SJSA1 (cell line): ENCODE results near the gene EPB41L5. TPM values are rescaled to one million over a fixed set of nuclear protein-coding genes. Genes with fewer than 3 reads are reported as not detected.
"Not testable (repeated sequence)": the region's sequence is repeated elsewhere in the genome, so short reads cannot be mapped to it uniquely, and the experiment has no call there.

Experiments used
- DNase-seq, 2 experiments: peaks; one replicate each; pipeline ENCODE4 v3.0.0-alpha.2; 2015 to 2020; ENCODE audit warnings: low spot score in 2 of 2, low read depth in 1 of 2
- H3K27ac ChIP-seq: fragments of 250-450 bp; sonication (Bioruptor Pico); 2 replicates; pipeline ENCODE4 v1.5.1; 2020; ENCODE audit warnings: mild to moderate bottlenecking, moderate library complexity
- H3K27me3 ChIP-seq: fragments of 250-450 bp; sonication (Bioruptor Pico); replicated peaks from 2 replicates; pipeline ENCODE4 v1.5.1; 2020; ENCODE audit warnings: mild to moderate bottlenecking, moderate library complexity
- H3K36me3 ChIP-seq: fragments of 250-450 bp; sonication (Bioruptor Pico); 2 replicates; pipeline ENCODE4 v1.5.1; 2020; ENCODE audit warnings: mild to moderate bottlenecking
- H3K4me1 ChIP-seq: fragments of 250-450 bp; sonication (Bioruptor Pico); replicated peaks from 2 replicates; pipeline ENCODE4 v1.6.1; 2021; ENCODE audit warnings: mild to moderate bottlenecking
- H3K4me3 ChIP-seq: fragments of 250-450 bp; sonication (Bioruptor Pico); 2 replicates; pipeline ENCODE4 v1.5.1; 2020; ENCODE audit warnings: mild to moderate bottlenecking
- H3K9me3 ChIP-seq: fragments of 250-450 bp; sonication (Bioruptor Pico); replicated peaks from 2 replicates; pipeline ENCODE4 v1.5.1; 2020; ENCODE audit warnings: mild to moderate bottlenecking
- total RNA-seq: library from RNA; depleted of rRNA; stranded (reverse); fragments of >200 nt; shearing (Covaris generic); gene quantifications from 2 replicates; pipeline ENCODE4 v1.2.3, GENCODE V29; 2014

EPB41L5 gene
- total RNA-seq, 1 experiment from 2014 or later = 9.7 TPM

GRCh38 chr2:120182019-120182560, 169.2 kb downstream of the EPB41L5 start:
- Histone ChIP-seq H3K36me3 (no peaks in the 10 kb centered on the region), H3K4me1 (no peaks in the 10 kb centered on the region), H3K27me3 (no peaks in the 10 kb centered on the region), H3K27ac (no peak overlapping the region), H3K4me3 (no peak overlapping the region), H3K9me3 (no peaks in the 10 kb centered on the region)
- DNase-seq = no peak

- Histone ChIP-seq H3K27me3 (no peaks in the 10 kb centered on the region; the same call in 1 of the 2 replicates), H3K9me3 (0 out of 2 replicates have a peak, but pooled peaks cover 2% of the 10 kb centered on the region), H3K27ac (no peak overlapping the region), H3K4me1 (no peaks in the 10 kb centered on the region), H3K4me3 (no peak overlapping the region), H3K36me3 (no peaks in the 10 kb centered on the region)
- DNase-seq = no peak
These were observed 176.3 kb downstream of the EPB41L5 start for GRCh38 chr2:120189189-120189588.

GRCh38 chr2:120192280-120192679, 179.4 kb downstream of the EPB41L5 start:
- no peak for DNase-seq
- Histone ChIP-seq H3K27ac (no peak overlapping the region), H3K4me1 (no peaks in the 10 kb centered on the region), H3K4me3 (no peak overlapping the region), H3K36me3 (no peaks in the 10 kb centered on the region), H3K27me3 (no peaks in the 10 kb centered on the region; the same call in 1 of the 2 replicates), H3K9me3 (0 out of 2 replicates have a peak, but pooled peaks cover 2% of the 10 kb centered on the region)

GRCh38 chr2:120195553-120195952, 182.7 kb downstream of the EPB41L5 start:
- Histone ChIP-seq H3K4me1 (no peaks in the 10 kb centered on the region), H3K27me3 (no peaks in the 10 kb centered on the region; the same call in 1 of the 2 replicates), H3K36me3 (no peaks in the 10 kb centered on the region), H3K27ac (no peak overlapping the region), H3K4me3 (no peak overlapping the region), H3K9me3 (0 out of 2 replicates have a peak, but pooled peaks cover 4% of the 10 kb centered on the region)
- no peak for DNase-seq

- H3K36me3 ChIP-seq, H3K27ac ChIP-seq, H3K27me3 ChIP-seq, H3K9me3 ChIP-seq, H3K4me1 ChIP-seq, H3K4me3 ChIP-seq: not testable (repeated sequence)
- DNase-seq = peak in 1 of 2 experiments; percentile 8
These were observed 187.1 kb downstream of the EPB41L5 start for GRCh38 chr2:120199817-120200459.

GRCh38 chr2:120203251-120204021, 190.6 kb downstream of the EPB41L5 start:
- peak in 1 of 2 experiments; percentile 31 for DNase-seq

GRCh38 chr2:120204022-120204405, 191.1 kb downstream of the EPB41L5 start:
- H3K36me3 ChIP-seq = no peaks in the 10 kb centered on the region
- no peak overlapping the region for H3K27ac ChIP-seq
- H3K4me1 ChIP-seq = no peaks in the 10 kb centered on the region
- no peak overlapping the region for H3K4me3 ChIP-seq
- H3K27me3 ChIP-seq = no peaks in the 10 kb centered on the region
- 0 out of 2 replicates have a peak, but pooled peaks cover 2% of the 10 kb centered on the region for H3K9me3 ChIP-seq
- DNase-seq = peak in 1 of 2 experiments; percentile 39

More at GRCh38 chr2:120203251-120204021, 190.6 kb downstream of the EPB41L5 start:
- H3K27ac ChIP-seq = no peak overlapping the region
- H3K4me3 ChIP-seq = no peak overlapping the region
- no peaks in the 10 kb centered on the region for H3K36me3 ChIP-seq
- no peaks in the 10 kb centered on the region for H3K4me1 ChIP-seq
- H3K27me3 ChIP-seq = no peaks in the 10 kb centered on the region
- 0 out of 2 replicates have a peak, but pooled peaks cover 2% of the 10 kb centered on the region for H3K9me3 ChIP-seq

GRCh38 chr2:120204417-120204816, 191.5 kb downstream of the EPB41L5 start:
- no peak overlapping the region for H3K27ac ChIP-seq
- no peaks in the 10 kb centered on the region for H3K9me3 ChIP-seq
- H3K4me1 ChIP-seq = no peaks in the 10 kb centered on the region
- H3K36me3 ChIP-seq = no peaks in the 10 kb centered on the region
- H3K4me3 ChIP-seq = no peak overlapping the region
- DNase-seq = peak in 1 of 2 experiments; percentile 34
- H3K27me3 ChIP-seq = no peaks in the 10 kb centered on the region

GRCh38 chr2:120204945-120205670, 192.2 kb downstream of the EPB41L5 start:
- H3K36me3 ChIP-seq = no peaks in the 10 kb centered on the region
- peak in 1 of 2 experiments; percentile 39 for DNase-seq
- no peaks in the 10 kb centered on the region for H3K9me3 ChIP-seq
- H3K4me3 ChIP-seq = no peak overlapping the region
- no peaks in the 10 kb centered on the region for H3K4me1 ChIP-seq
- no peak overlapping the region for H3K27ac ChIP-seq
- no peaks in the 10 kb centered on the region for H3K27me3 ChIP-seq

GRCh38 chr2:120206022-120206581, 193.2 kb downstream of the EPB41L5 start:
- Histone ChIP-seq H3K36me3 (no peaks in the 10 kb centered on the region), H3K4me3 (no peak overlapping the region), H3K27ac (no peak overlapping the region), H3K27me3 (no peaks in the 10 kb centered on the region), H3K9me3 (no peaks in the 10 kb centered on the region), H3K4me1 (no peaks in the 10 kb centered on the region)
- peak in 1 of 2 experiments; percentile 61 for DNase-seq

- DNase-seq = peak in 1 of 2 experiments; percentile 34
- no peaks in the 10 kb centered on the region for H3K9me3 ChIP-seq
- no peaks in the 10 kb centered on the region for H3K27me3 ChIP-seq
- no peak overlapping the region for H3K4me3 ChIP-seq
- H3K4me1 ChIP-seq = no peaks in the 10 kb centered on the region
- H3K27ac ChIP-seq = no peak overlapping the region
- H3K36me3 ChIP-seq = no peaks in the 10 kb centered on the region
These were observed 195.8 kb downstream of the EPB41L5 start for GRCh38 chr2:120208381-120209353.

- H3K4me3 ChIP-seq = no peak overlapping the region
- peak in 1 of 2 experiments; percentile 37 for DNase-seq
- H3K36me3 ChIP-seq = no peaks in the 10 kb centered on the region
- no peaks in the 10 kb centered on the region for H3K4me1 ChIP-seq
- no peaks in the 10 kb centered on the region for H3K27me3 ChIP-seq
- no peaks in the 10 kb centered on the region for H3K9me3 ChIP-seq
- no peak overlapping the region for H3K27ac ChIP-seq
These were observed 196.8 kb downstream of the EPB41L5 start for GRCh38 chr2:120209427-120210269.
